ENCODE data around the gene GLT6D1. TPM values are rescaled to one million over a fixed set of nuclear protein-coding genes. Genes with fewer than 3 reads are reported as not detected.

The GLT6D1 gene
- total RNA-seq, 1 donor from 2014 or later = not detected

GRCh38 chr9:135589596-135590485, 49.5 kb downstream of the GLT6D1 start:
- no peak for DNase-seq
- H3K4me1 Mint-ChIP-seq (ENCODE audit: low read depth, unreplicated experiment) = no peaks in the 10 kb centered on the region
- H3K4me3 Mint-ChIP-seq (ENCODE audit: unreplicated experiment) = no peak overlapping the region
- peaks cover 4% of the 10 kb centered on the region for H3K36me3 Mint-ChIP-seq (ENCODE audit: unreplicated experiment)
- no peaks in the 10 kb centered on the region for H3K9me3 Mint-ChIP-seq (ENCODE audit: unreplicated experiment)
- no peak overlapping the region for H3K27ac Mint-ChIP-seq (ENCODE audit: unreplicated experiment)
- TF ChIP-seq, protein P1, sequence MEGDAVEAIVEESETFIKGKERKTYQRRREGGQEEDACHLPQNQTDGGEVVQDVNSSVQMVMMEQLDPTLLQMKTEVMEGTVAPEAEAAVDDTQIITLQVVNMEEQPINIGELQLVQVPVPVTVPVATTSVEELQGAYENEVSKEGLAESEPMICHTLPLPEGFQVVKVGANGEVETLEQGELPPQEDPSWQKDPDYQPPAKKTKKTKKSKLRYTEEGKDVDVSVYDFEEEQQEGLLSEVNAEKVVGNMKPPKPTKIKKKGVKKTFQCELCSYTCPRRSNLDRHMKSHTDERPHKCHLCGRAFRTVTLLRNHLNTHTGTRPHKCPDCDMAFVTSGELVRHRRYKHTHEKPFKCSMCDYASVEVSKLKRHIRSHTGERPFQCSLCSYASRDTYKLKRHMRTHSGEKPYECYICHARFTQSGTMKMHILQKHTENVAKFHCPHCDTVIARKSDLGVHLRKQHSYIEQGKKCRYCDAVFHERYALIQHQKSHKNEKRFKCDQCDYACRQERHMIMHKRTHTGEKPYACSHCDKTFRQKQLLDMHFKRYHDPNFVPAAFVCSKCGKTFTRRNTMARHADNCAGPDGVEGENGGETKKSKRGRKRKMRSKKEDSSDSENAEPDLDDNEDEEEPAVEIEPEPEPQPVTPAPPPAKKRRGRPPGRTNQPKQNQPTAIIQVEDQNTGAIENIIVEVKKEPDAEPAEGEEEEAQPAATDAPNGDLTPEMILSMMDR (IDR thresholded peaks at IDR 0.05; ENCODE audit: partially characterized antibody, unreplicated experiment) = no peak
- peaks cover 3% of the 10 kb centered on the region for H3K27me3 Mint-ChIP-seq (ENCODE audit: unreplicated experiment)

DNA sequence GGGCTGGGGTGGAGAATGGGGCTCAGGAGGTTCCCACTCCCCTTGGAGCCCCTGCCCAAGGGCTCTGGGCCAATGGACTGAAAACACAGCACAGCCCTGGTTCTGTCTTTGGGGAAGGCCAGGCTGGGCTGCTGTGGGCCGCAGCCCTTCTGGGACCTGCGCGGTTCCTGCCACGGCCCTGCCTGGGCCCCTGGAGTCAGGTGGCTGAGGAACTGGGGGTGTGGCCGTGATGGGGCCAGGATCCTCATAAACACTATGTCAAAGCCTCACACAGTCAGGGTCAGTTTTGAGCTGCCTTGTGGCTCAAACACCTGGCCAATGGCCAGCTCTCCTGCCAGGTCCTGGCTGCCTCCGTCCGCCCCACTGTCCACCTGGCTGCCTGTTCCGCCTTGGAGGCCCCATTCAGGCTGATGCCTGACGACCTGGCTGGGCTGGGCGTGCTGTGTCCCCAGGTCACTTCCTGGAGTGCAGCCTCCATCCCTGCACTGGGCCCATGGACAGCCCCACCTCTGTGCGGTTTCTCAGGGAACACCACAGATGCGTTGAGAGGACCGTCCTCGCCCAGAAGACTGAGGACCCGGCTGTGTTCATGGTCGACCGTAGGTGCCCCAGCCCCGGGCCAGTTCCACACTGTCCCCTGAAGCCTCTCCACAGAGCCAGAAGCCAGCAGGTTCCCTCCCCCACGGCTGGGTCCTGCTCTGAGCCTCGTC, 50.3 kb downstream of the GLT6D1 start:
- peaks cover 3% of the 10 kb centered on the region for H3K27me3 Mint-ChIP-seq (ENCODE audit: unreplicated experiment)
- no peak overlapping the region for H3K27ac Mint-ChIP-seq (ENCODE audit: unreplicated experiment)
- TF ChIP-seq, protein P1 (IDR thresholded peaks at IDR 0.05; ENCODE audit: partially characterized antibody, unreplicated experiment) = no peak
- H3K4me1 Mint-ChIP-seq (ENCODE audit: low read depth, unreplicated experiment) = no peaks in the 10 kb centered on the region
- peaks cover 4% of the 10 kb centered on the region for H3K36me3 Mint-ChIP-seq (ENCODE audit: unreplicated experiment)
- H3K4me3 Mint-ChIP-seq (ENCODE audit: unreplicated experiment) = no peak overlapping the region
- no peak for DNase-seq
- no peaks in the 10 kb centered on the region for H3K9me3 Mint-ChIP-seq (ENCODE audit: unreplicated experiment)

DNA sequence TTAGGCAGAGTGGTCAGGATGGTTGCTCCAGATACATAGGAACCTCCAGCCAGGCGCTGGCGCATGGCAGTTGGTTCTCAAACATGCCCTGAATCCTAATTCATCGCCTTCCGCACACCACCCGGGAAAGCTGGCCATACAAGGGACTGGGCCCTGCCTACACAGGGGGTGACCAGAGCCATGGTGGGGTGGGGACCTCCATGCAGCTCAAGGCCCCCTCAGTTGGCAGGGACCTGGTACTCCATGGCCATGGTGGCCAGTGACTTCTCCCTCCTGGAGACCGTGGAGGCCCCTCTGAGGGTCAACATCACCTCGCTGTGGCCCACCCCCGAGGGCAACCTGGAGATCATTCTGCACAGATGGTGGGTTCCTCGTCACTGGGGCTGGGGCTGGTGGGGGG, 51.0 kb downstream of the GLT6D1 start:
- Mint-ChIP-seq H3K4me1 (ENCODE audit: low read depth, unreplicated experiment) (no peaks in the 10 kb centered on the region), H3K27me3 (ENCODE audit: unreplicated experiment) (peaks cover 3% of the 10 kb centered on the region), H3K36me3 (ENCODE audit: unreplicated experiment) (no peaks in the 10 kb centered on the region), H3K9me3 (ENCODE audit: unreplicated experiment) (no peaks in the 10 kb centered on the region), H3K27ac (ENCODE audit: unreplicated experiment) (no peak overlapping the region), H3K4me3 (ENCODE audit: unreplicated experiment) (no peak overlapping the region)
- no peak for DNase-seq
- TF ChIP-seq, protein P1 (IDR thresholded peaks at IDR 0.05; ENCODE audit: partially characterized antibody, unreplicated experiment) = no peak

DNA sequence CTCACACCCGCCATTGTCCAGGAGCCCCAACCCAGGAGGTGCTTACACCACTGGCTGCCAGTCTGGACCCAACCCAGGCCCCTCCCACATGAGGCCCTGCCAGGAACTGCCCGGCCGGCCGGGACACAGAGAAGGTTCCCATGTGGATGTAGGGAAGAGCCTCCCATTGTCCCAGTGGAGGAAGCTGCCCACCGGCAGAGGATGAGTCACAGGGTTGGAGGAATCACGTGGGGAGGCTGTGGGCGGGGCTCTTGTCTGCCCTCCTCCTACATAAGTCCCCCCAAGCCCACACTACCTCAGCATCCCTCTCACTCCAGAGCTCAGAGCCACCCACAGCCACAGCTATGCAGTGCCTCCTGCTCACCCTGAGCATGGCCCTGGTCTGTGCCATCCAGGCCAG, 51.7 kb downstream of the GLT6D1 start:
- H3K9me3 Mint-ChIP-seq (ENCODE audit: unreplicated experiment) = no peaks in the 10 kb centered on the region
- no peaks in the 10 kb centered on the region for H3K36me3 Mint-ChIP-seq (ENCODE audit: unreplicated experiment)
- TF ChIP-seq, protein P1 (IDR thresholded peaks at IDR 0.05; ENCODE audit: partially characterized antibody, unreplicated experiment) = no peak
- peaks cover 3% of the 10 kb centered on the region for H3K27me3 Mint-ChIP-seq (ENCODE audit: unreplicated experiment)
- DNase-seq = no peak
- no peak overlapping the region for H3K4me3 Mint-ChIP-seq (ENCODE audit: unreplicated experiment)
- H3K4me1 Mint-ChIP-seq (ENCODE audit: low read depth, unreplicated experiment) = no peaks in the 10 kb centered on the region
- no peak overlapping the region for H3K27ac Mint-ChIP-seq (ENCODE audit: unreplicated experiment)

Measured in glutamatergic neuron (in vitro differentiated cells).